Testis (tissue), 3 donors: ENCODE data around the gene KIAA1958. TPM values are rescaled to one million over a fixed set of nuclear protein-coding genes. Genes with fewer than 3 reads are reported as not detected.

Experiments used
- DNase-seq: peaks from one replicate; pipeline ENCODE4 v3.0.0-alpha.2; 2019
- H3K27ac ChIP-seq, 2 donors: fragments of 200-600 bp; sonication (generic); one replicate each; pipeline ENCODE4 v1.5.1; 2019
- H3K27me3 ChIP-seq: fragments of 200-600 bp; sonication (generic); one replicate; pipeline ENCODE4 v1.5.1; 2019
- H3K36me3 ChIP-seq: fragments of 200-600 bp; sonication (generic); one replicate; pipeline ENCODE4 v1.5.1; 2017; ENCODE audit warnings: low read depth; ENCODE audit errors: missing control alignments
- H3K4me1 ChIP-seq: fragments of 200-600 bp; sonication (generic); one replicate; pipeline ENCODE4 v1.5.1; 2019
- H3K4me3 ChIP-seq, 2 donors: fragments of 200-600 bp; sonication (generic); one replicate each; pipeline ENCODE4 v1.5.1; 2017 to 2019
- H3K9me3 ChIP-seq: fragments of 200-600 bp; sonication (generic); one replicate; pipeline ENCODE4 v1.5.1; 2017
- POLR2A ChIP-seq: fragments of 450-650 bp; IDR thresholded peaks from one replicate; pipeline ENCODE4 v1.6.1; 2017; ENCODE audit warnings: antibody characterized with exemption, mild to moderate bottlenecking, moderate library complexity
- whole genome bisulfite sequencing, 2 donors: methylation state at CpG; one replicate each; pipeline ENCODE4 v1.1.5; 2018; 5-methylcytosine and 5-hydroxymethylcytosine counted together
- intact Hi-C: fragments of 100-400 bp; cut with DNase I; formaldehyde crosslinking; loops from one replicate; pipeline ENCODE4 v1.15.1; 2023; ENCODE audit warnings: low total_unique reads
- polyA plus RNA-seq: library from polyadenylated mRNA; stranded (reverse); fragments of 350-450 nt; fragmentation: Illumina TruSeq; extraction: RNeasy Lipid Tissue Mini Kit (QIAGEN cat#74804); gene quantifications from one replicate; pipeline ENCODE4 v1.2.3, GENCODE V29; 2014; ENCODE audit warnings: low read depth, low replicate concordance; ENCODE audit not compliant: insufficient read depth
- total RNA-seq, 2 donors: library from RNA; depleted of rRNA; stranded (reverse); fragments of >200 nt; gene quantifications; one replicate each; pipeline ENCODE4 v1.2.3, GENCODE V29; 2016
- TF ChIP-seq, protein P1 (sequence below), 3 experiments: fragments of 450-650 bp in 2 of 3; fragments of 200-600 bp in 1 of 3; sonication (generic) in 1 of 3; IDR thresholded peaks; one replicate each; pipeline ENCODE4 v1.5.1; 2016 to 2019; ENCODE audit warnings: antibody characterized with exemption in 3 of 3, mild to moderate bottlenecking in 2 of 3, moderate library complexity in 1 of 3

KIAA1958 gene
- total and polyA plus RNA-seq, 3 donors from 2014 or later, result 14.5 to 74.8 (median 66.5) TPM

GRCh38 chr9:112608851-112609250, 122.2 kb downstream of the KIAA1958 start:
- Histone ChIP-seq H3K9me3 (no peaks in the 10 kb centered on the region), H3K36me3 (no peaks in the 10 kb centered on the region), H3K4me3 (no peak overlapping the region), H3K27ac (no peak overlapping the region), H3K4me1 (no peaks in the 10 kb centered on the region), H3K27me3 (no peaks in the 10 kb centered on the region)
- TF ChIP-seq, protein P1, sequence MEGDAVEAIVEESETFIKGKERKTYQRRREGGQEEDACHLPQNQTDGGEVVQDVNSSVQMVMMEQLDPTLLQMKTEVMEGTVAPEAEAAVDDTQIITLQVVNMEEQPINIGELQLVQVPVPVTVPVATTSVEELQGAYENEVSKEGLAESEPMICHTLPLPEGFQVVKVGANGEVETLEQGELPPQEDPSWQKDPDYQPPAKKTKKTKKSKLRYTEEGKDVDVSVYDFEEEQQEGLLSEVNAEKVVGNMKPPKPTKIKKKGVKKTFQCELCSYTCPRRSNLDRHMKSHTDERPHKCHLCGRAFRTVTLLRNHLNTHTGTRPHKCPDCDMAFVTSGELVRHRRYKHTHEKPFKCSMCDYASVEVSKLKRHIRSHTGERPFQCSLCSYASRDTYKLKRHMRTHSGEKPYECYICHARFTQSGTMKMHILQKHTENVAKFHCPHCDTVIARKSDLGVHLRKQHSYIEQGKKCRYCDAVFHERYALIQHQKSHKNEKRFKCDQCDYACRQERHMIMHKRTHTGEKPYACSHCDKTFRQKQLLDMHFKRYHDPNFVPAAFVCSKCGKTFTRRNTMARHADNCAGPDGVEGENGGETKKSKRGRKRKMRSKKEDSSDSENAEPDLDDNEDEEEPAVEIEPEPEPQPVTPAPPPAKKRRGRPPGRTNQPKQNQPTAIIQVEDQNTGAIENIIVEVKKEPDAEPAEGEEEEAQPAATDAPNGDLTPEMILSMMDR (IDR thresholded peaks at IDR 0.05), result no peak
- TF ChIP-seq POLR2A, result no peak
- WGBS, 2 donors, result 87 to 96% methylated on average over 1 of the region's 1 CpG
- DNase-seq, result no peak
- intact Hi-C loops, result no loop called here

DNA sequence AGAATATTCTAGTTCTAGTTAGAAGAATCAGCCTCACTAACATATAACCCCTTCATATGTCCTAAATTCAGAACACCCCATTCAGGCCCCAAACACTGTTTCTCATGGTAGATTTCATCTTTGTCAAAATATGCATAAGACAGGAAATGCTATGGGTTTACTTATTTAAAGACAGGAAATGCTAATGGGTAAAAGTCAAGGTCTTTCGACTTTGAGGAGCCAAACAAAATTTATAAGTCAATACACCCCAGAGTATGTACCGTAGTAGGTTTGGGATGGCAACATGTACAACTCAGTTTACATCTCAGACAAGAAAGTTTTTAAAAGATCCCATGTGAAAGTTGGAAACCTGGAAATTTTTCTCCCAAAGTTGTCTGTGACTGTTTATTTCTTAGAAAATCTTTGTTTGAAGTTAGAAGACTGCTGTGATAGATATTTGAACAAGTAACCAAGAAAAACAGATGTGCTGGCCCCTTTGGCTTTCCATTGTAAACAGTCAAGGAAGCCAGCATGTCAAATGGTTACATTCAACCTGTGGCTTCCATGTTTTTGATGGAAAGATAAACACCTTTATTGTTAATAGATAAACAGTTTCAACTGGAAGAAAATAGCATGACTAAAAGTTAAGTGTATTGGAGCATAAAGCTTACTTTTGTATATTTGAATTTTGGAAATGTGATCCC, 129.1 kb downstream of the KIAA1958 start:
- Histone ChIP-seq H3K9me3 (no peaks in the 10 kb centered on the region), H3K27ac (no peak overlapping the region), H3K27me3 (no peaks in the 10 kb centered on the region), H3K4me1 (no peaks in the 10 kb centered on the region), H3K4me3 (no peak overlapping the region), H3K36me3 (no peaks in the 10 kb centered on the region)
- no peak for TF ChIP-seq POLR2A
- TF ChIP-seq, protein P1 (IDR thresholded peaks at IDR 0.05), result no peak
- WGBS, 2 donors, result 32 to 78% methylated on average over 2 of the region's 2 CpGs
- intact Hi-C loops, result no loop called here
- no peak for DNase-seq

GRCh38 chr9:112617371-112617770, 130.7 kb downstream of the KIAA1958 start:
- DNase-seq, result no peak
- no peaks in the 10 kb centered on the region for H3K36me3 ChIP-seq

GRCh38 chr9:112618385-112619009, 131.9 kb downstream of the KIAA1958 start:
- Histone ChIP-seq H3K4me1 (no peaks in the 10 kb centered on the region), H3K27me3 (no peaks in the 10 kb centered on the region), H3K9me3 (no peaks in the 10 kb centered on the region), H3K4me3 (no peak overlapping the region), H3K27ac (no peak overlapping the region), H3K36me3 (no peaks in the 10 kb centered on the region)
- intact Hi-C loops, result no loop called here
- no peak for TF ChIP-seq POLR2A
- TF ChIP-seq, protein P1 (IDR thresholded peaks at IDR 0.05), result no peak
- no peak for DNase-seq
- WGBS, 2 donors, result 94 to 98% methylated on average over 21 of the region's 21 CpGs

More at GRCh38 chr9:112617371-112617770, 130.7 kb downstream of the KIAA1958 start:
- Histone ChIP-seq H3K9me3 (no peaks in the 10 kb centered on the region), H3K27me3 (no peaks in the 10 kb centered on the region), H3K4me1 (no peaks in the 10 kb centered on the region), H3K27ac (no peak overlapping the region), H3K4me3 (no peak overlapping the region)
- intact Hi-C loops, result no loop called here
- WGBS, 2 donors, result 87 to 89% methylated on average over 8 of the region's 8 CpGs
- no peak for TF ChIP-seq POLR2A
- TF ChIP-seq, protein P1 (IDR thresholded peaks at IDR 0.05), result no peak

DNA sequence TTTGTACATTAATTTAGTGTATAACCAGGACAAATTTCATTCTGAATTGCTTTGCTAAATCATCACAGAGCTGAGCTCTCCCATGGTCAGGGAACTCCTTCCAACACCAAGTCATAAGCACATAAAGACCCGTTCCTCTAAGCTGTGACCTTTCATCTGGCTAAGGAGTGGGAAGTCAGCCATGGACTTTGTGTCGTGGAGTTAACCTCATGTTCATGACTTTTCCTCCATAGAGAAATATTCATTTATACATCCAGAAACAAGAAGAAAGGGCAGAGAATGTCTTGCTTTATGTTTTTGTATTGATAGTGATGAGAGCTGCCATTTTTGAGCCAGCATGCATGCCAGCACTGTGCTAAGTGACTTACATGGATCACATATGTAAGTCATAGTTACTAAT, 133.8 kb downstream of the KIAA1958 start:
- Histone ChIP-seq H3K27ac (no peak overlapping the region), H3K9me3 (no peaks in the 10 kb centered on the region), H3K36me3 (no peaks in the 10 kb centered on the region), H3K4me3 (no peak overlapping the region), H3K27me3 (no peaks in the 10 kb centered on the region), H3K4me1 (no peaks in the 10 kb centered on the region)
- TF ChIP-seq, protein P1 (IDR thresholded peaks at IDR 0.05), result no peak
- no peak for TF ChIP-seq POLR2A
- no peak for DNase-seq
- 45 to 52% methylated on average over 2 of the region's 2 CpGs for WGBS, 2 donors
- intact Hi-C loops, result no loop called here
